Uterus (tissue), 2 donors: Measurements from ENCODE around the gene NOC3L.

Experiments
- CTCF ChIP-seq, 4 experiments: fragments of 200-600 bp in 2 of 4; fragments of 450-650 bp in 2 of 4; sonication (generic) in 2 of 4; IDR thresholded peaks; one replicate each; pipeline ENCODE4 v1.5.1; 2016 to 2019; ENCODE audit warnings: antibody characterized with exemption in 4 of 4, mild to moderate bottlenecking in 2 of 4, moderate library complexity in 1 of 4
- POLR2A ChIP-seq, 2 donors: fragments of 450-650 bp; IDR thresholded peaks; one replicate each; pipeline ENCODE4 v1.6.1; 2016; ENCODE audit warnings: antibody characterized with exemption in 2 of 2, mild to moderate bottlenecking in 1 of 2, moderate library complexity in 1 of 2

DNA sequence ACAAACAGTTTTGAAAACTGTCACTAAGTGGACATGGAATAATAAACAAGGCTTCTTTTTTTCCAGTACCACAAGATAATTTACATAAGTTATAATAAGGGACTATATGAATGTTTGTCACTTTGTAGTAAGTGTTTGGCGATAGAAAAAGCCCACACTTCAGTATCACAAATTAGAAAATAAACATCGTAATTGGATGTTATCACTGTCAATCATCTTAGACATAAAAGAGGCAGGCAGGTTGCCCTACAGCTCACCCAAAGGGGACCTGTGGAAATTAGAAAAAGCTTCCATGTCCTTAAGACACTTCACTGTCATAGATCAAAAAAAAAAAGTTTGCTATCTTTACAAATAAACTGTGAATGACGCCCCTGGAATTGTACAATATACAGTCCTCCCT is 3.6 kb upstream of the NOC3L start:
- TF ChIP-seq CTCF (IDR thresholded peaks at IDR 0.05) (no peak), POLR2A (IDR thresholded peaks at IDR 0.05) (no peak)
